Measurements from ENCODE around the gene DGLUCY.
"Not testable (repeated sequence)": the region's sequence is repeated elsewhere in the genome, so short reads cannot be mapped to it uniquely, and the experiment has no call there.

DGLUCY gene

DNA sequence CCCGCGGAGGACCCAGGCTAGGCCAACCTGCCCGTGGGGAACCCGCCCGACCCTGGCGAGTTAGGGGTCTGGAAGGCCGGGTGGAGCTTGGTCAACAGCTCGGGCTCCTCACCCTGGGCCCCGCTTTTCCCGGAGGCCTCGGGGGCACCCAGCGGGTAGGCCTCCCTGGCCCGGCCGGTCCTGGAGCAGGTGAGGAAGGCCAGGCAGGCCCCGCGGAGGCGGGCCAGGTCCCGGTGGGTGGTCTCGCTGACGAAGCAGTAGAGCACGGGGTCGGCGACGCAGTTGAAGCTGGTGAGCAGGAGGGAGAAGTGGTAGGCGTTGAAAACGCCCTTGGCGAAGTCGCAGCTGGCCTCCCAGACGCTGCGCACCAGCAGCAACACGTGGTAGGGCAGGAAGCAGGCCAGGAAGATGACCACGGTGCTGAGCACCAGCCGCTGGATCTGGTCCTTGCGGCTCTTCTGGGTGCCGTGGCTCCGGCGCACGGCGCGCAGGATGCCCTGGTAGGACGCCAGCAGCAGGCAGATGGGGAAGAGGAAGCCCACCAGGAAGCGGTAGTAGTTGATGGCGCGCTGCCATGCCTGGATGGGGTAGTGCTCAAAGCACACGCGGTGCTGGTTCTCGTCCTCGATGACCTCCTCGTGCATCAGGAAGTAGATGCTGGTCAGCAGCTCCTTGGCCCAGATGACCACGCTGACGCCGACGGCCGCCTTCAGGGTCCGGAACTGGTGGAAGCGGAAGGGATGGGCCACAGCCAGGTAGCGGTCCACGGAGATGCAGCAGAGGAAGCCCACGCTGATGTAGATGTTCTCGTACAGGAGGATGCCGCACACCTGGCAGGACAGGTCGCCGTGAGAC is 120.3 kb downstream of the DGLUCY start:
- no peak for DNase-seq (ENCODE audit: low read depth in 2 of 2)

DNA sequence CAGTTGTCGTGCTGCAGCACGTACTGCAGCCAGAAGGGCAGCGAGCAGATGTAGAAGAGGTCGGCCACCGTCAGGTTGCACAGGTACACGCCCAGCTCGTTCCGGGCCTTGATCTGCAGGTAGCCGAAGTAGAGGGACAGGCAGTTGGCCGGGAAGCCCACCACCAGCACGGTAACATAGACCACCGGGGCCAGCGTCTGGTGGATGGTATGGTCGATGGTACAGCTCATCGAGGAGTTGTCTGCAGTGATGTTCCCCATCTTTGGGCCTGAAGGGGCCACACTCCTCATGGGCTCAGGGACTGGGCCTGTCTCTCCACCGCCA is 120.9 kb downstream of the DGLUCY start:
- no peak for DNase-seq (ENCODE audit: low read depth in 2 of 2)

DNA sequence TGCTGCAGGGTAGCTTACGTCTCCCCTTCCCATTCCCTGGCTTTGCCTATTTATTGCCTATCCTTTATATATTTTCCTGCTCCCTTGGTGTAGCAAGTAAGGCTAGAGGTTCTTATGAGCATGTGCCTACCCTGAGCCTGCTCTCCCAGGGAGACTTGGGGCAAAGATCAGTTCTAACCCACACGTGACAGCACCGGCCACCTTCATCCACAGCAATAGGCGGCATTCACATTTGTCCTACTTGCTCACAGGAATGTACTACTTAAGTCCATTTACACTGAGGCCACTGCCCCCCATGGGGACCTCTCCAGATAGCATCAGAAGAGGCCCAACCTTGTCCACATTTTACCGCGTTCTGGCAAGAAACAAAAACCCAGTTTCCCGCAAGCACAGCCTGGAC is 122.0 kb downstream of the DGLUCY start:
- DNase-seq (ENCODE audit: low read depth in 2 of 2) = no peak

DNA sequence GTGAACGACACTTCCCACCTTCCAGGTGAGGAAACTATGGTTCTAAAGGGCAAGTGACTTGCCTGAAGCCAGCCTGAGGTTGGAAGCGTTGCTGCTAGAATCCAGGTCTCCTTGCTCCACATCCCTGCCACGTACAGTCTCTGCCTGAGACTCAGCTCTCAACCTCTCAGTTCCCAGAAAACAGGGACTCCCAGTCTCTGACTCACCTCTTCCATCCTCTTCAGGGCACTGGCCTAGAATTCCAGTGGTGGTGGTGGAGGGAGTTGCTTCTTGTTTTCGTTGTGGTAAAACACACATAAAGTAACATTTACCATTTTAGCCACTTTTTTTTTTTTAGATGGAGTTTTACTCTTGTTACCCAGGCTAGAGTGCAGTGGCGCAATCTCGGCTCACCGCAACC is 123.3 kb downstream of the DGLUCY start:
- no peak for DNase-seq (ENCODE audit: low read depth in 2 of 2)

DNA sequence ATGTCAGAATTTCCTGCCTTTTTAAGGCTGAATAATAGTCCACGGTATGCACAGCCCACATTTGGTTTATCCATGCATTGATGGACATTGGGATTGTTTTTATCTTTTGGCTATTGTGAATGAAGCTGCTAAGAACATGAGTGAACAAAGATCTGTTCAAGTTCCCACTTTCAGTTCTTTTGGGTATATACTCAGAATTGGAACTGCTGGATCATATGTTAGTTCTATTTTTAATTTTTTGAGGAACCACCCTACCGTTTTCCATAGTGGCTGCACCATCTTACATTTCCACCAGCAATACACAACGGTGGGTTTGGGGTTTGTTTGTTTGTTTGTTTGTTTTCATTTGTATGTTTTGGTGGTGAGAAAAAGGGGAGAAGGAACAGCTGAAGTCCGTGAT is 124.2 kb downstream of the DGLUCY start:
- no peak for DNase-seq (ENCODE audit: low read depth in 2 of 2)

DNA sequence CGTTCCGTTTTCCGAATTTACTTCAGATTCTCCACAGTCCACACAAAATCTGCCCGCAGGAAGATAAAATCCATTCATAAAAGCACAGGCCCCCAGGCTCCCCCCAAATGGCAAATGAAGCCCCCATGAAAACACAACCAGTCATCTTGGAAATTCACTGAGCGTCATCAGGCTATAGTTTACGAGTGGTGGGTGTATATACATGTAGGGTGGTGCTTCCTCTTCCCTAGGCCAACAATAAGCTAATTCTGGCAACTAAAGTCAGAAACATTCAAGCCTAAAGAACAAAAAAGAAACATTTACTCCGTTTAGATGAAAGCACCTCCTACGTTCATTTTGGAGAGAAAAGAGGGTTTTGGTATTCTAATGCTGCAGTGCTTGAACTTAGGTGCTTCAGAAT is 124.8 kb downstream of the DGLUCY start:
- DNase-seq (ENCODE audit: low read depth in 2 of 2) = no peak

DNA sequence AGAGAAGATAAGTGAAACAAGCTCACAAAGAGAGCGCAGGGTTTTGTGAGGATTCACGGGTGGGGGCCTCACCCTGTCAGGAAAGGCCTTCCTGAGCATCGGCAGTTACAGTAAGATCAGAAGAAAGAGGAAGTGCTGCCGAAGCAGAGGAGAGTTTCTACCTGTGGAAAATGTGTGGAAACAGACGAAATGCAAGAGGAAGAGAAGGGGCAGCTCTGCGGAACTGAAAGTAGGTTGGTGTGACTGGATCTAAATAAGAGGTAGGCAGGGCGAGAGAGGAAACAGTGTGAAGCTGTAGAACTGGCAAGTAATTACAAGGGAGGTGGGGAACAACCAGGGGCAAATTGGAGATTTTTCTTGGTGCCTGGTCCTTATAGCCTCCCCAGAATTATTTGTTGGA is 128.0 kb downstream of the DGLUCY start:
- no peak for DNase-seq (ENCODE audit: low read depth in 2 of 2)

DNA sequence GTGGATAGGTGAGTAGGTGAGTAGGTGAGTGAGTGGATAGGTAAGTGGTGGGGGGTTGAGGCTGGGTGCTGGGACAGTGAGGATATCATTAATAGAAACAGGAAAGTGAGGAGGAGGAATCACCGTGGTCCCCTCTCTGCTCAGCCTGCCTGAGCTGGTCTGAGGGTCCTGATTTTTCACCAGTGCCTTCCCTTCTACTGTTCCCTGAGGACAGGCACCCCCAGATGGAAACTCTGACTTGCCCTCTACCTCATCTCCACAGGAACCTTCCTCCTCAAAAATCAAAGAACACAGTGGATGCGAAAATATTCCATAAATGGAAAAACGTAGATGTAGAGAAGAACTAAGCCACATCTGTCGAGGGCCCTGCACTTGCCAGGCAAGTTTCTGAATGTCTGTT is 128.8 kb downstream of the DGLUCY start:
- DNase-seq (ENCODE audit: low read depth in 2 of 2) = no peak

DNA sequence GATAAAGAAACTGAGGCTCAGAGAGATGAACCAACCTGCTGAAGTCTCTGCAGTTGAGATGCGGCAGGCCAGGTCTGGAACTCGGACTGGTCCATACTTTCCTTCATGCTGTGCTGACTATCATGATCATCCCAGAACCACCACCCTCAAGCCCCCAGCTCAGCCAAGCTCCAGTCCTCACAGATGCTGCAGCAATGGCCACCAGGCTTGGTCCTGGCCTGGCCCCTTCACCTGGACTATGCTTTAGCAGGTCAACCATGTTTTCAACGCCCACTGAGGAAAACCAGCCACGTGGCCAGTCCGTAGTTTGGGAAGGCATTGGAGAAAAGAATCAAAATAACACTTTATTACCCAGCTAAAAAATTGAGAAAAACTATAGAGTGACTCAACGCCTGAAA is 129.2 kb downstream of the DGLUCY start:
- no peak for DNase-seq (ENCODE audit: low read depth in 2 of 2)

DNA sequence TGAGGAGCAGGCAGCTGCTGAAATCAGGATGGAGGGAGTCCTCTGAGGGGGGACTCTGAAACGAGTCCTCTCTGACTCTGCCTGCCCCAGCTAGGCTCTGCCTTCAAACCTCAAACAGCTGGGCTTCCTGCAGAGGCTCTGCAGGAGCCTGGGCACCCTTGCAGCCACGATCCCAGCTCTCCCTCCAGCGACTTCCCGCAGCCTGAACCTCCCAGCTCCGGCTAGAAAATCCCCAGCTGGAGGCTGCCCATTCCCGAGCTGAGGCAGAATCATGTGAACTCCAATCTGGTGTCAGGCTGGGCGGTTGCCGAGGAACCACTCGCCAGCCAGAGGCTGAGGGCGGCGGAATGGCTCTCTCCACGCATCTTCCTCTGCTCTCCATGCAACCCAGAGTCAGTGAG is 130.6 kb downstream of the DGLUCY start, which contains the start of gene GPR68:
Gene GPR68, minus strand, starts transcription at position 204 of the 401 bp plus-strand sequence. CDS start 9,654 bp downstream, outside the sequence.
- no peak for DNase-seq (ENCODE audit: low read depth in 2 of 2)

DNA sequence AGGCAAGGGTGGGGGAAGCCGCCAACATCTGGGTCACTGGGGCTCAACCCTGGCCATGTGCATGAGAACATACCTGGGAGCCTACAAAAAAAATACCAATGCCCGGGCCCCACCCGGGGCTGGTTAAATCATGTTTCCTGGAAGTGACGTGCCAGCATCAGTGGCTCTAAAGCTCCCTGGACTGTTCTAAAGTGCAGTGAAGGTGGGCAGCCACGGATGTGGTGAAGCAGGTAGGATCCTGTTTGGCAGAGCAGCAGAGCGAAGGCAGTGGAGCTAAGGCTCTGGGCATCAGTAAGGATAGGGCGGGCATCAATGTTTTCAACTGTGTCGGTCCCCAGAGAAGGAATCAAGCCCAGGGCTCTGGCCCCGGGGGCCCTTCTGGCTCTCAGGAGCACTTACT is 131.2 kb downstream of the DGLUCY start:
- no peak for DNase-seq (ENCODE audit: low read depth in 2 of 2)

DNA sequence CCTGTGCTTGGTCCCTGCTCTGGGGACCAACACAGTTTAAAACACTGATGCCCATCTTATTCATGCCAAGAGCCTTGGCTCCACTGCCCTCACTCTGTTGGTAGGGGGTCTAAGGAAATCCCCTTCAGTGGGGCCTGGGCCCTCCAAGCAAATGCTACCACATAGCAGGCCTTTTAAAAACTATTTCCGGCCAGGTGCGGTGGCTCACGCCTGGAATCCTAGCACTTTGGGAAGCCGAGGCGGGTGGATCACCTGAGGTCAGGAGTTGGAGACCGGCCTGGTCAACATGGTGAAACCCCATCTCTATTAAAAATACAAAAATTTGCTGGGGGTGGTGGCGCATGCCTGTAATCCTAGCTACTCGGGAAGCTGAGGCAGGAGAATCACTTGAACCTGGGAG is 131.7 kb downstream of the DGLUCY start:
- not testable (repeated sequence) for DNase-seq (ENCODE audit: low read depth in 2 of 2)

DNA sequence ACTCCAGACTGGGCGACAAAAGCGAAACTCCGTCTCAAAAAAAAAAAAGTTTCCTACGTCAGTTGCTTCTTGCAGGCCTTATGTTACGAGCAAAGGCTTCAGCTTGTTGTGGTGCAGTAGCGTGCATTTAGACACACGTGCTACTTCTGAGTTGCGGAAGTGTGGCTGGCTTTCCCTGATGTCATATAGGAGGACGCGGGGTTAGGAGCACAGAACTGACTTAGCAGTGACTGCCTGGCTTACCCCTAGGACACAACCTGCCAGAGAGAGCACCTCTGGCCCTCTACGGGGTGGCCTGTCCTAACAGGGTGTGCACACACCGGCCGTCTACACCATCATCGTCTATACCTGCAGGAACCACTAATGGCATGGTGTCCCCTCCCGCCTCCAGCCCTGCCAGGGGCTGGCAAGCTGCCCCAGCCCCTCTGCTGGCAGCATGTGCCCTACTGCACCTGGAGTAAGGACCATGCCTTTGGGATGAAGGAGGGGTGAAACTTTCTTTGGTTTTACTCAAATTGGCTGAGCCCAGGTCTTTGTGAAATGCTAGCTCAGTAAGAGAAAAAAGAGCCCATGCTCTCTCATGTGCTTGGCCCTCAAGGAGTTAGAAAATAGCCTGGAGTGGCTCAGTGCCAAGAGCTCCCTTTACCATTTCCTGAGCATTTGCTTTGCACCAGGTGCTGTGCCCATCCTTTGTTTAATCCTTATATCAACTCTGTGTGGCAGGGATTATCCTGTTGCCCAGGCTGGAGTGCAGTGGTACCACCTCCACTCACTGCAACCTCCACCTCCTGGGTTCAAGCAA is 132.4 kb downstream of the DGLUCY start:
- no peak for DNase-seq (ENCODE audit: low read depth in 2 of 2)

DNA sequence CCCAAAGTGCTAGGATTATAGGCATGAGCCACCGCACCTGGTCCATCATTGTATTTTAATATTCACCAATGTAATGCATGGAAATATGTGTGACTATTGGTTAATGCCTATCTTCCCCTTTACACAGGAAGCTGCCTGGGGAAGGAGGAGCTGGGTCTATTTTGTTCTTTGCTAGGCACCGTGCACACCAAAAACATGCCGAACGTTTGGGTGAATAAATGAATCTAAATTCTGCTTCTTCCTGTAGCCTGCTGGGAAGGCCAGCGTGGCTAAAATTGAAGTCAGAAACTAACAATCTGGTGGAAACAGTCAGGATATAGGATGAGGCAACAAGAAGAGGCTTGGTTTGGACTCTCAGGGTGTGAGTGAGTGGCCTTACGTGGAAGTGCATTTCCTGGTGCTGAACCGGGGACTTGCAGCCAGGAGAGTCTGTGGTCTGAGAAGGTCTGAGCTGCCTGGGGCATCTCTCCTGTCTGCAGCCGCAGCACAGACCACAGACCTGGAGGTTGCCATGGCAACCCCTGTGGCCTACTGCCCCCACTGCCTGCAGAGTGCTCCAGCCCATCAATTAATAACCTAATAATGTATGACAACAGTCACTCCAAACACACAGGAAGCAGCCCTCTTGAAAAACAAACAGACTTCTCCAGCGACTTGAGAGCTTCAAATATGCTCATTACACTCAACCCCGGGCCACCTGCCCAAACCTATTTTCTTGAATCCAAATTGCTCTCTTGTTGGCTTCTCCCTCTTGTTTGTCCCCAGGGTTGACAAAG is 136.2 kb downstream of the DGLUCY start:
- no peak for DNase-seq (ENCODE audit: low read depth in 2 of 2)

DNA sequence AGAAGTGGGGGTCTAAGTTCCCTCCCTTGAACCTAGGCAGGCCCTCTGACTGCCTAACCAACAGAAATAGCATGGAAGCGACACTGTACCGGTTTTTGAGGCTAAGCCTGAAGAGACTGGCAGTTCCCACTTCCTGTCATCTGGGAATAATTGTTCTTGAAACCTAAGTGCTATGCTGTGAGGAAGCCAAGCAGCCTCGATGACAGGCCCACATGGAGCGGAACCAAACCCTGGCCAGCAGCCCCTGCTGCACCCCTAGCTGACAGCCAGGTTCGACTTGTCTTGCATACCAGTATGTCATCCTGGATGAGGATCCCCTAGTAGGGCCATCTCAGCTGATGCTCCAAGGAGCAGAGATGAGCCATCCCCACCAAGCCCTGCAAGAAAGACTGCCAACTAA is 137.0 kb downstream of the DGLUCY start:
- DNase-seq (ENCODE audit: low read depth in 2 of 2) = no peak

DNA sequence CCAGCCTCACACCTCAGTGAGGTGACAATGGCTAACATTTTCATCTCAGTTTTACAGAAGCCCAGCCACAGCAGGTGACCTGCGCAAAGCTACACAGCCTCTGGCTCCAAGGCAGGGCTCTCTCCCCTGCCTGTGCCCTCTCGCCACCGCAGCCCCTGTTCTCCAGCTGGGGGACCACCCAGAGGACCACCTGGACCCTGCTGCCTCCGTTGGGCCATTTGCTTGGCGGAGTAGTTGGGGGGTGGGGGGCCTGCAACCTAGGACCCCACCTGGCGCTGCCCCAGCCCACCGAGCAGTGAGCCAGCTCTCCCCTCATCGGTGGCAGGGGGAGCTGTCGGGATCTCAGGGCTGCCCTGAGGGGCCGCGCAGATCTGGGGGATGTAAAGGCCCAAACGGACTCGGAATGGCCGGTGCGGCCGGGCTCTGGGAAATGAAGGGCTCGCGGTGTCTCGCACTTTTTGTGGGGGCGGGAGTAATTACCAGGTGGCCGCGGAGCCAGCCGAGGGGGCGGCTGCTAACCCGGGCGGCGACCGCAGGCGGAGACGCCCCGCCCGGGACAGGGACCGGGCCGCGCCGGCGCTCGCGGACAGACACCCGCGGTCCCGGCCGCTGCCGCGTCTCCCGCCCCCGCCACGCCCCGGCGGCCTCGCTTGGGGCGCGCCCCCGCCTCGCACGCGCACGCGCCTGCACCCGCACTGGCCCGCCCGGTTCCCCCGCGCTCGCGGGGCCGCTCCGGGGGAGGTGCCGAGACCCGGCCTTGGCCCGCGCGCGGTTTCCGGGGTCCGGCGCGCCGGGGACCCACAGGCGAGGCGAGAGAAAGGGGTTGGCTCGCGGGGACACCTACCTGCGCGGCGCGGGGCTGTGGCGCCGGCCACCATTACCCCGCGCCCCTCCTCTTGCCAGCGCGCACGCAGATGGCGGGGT is 139.3 kb downstream of the DGLUCY start:
- DNase-seq (ENCODE audit: low read depth in 2 of 2) = peak in 1 of 2 donors; percentile 32

DNA sequence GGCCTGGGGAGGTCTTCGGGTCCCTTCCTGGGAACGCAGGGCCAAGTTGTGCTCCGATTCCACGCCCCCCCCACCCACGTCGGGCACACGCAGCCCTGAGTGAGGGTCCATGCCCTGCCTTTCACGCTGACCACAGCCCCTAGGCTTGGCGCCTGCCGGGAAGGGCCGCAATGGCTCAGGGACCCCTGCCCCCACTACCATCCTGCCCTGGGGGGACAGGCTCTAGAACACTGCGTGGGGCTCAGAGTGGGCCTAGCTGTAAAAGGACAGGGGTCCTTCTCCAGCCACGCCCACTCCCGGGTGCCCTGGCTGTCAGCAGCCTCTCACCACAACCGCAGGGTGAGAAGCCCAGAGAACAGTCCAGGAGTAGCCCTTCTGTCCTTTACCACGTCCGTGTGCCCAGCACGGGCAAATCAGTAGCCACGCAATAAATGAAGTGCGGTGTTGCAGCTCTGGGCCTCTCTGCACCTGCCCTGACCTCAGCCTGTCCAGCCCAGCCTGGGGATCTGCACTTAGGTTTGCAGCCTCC is 140.0 kb downstream of the DGLUCY start:
- DNase-seq (ENCODE audit: low read depth in 2 of 2) = no peak

DNA sequence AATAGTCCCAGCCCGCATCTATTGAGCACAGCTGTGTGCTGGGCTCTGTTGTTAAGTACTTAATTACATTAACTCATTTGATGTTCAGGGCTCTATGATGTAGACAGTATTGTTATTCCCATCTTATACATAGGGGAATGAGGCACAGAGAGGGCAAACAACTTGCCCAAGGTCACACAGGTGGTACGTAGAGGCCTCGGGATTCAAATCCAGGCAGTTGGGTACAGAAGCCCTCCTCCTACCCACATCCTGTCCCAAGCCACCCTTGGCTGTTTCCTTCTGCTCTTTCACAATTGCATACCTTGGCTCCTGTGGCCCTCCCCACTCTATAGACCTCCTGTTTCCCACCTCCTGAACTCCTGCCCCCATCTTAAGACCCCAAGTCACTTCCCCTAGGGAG is 140.6 kb downstream of the DGLUCY start:
- DNase-seq (ENCODE audit: low read depth in 2 of 2) = no peak

DNA sequence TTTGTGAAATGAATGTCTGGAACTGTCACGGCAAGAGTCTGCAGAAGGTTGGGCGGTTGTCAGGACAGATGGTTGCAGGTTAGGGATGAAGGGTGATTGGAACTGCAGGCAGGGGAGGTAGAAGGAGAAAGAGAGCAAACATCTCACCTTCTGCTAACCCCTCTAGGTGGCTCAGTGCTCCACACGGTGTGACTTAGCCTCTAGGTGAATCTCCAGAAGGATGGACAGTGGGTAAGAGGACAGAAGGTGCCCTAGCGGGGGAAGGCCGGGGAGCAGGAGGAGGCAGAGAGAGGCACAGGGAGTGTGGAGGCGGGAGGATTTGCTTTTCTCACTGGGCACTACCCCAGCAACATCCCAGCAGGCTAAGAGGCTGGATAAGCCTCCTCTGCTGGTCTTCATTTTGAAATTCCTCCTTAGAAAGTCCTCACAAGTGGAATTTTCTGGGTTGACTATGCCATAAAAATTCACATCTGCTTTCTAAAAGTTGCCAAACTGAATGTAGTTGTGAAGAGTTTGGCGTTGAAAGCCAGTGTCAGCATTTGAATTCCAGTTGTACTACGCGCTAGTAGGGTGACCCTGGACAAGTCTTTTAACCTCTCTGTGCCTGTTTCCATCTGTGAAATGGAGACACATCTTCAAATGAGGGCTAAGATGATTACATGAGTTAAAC is 141.3 kb downstream of the DGLUCY start:
- DNase-seq (ENCODE audit: low read depth in 2 of 2) = no peak

DNA sequence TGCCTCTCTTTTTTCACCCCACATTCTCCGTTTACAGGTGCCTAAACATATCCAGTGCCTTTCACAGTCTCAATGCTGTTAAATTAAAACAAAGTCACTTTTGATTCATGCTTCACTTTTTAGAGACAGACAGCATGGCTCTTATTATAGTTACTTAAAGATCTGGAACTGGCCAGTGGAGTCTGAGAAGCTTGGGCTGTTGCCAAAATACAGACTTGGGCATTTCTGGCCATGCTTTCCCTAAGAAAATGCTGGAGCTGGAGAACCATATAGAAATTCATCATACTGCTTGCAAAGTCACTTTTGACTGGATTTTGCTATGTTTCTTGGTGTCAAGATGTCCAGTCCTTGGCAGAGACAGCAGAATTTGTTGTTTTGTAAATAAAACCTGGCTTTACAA is 142.8 kb downstream of the DGLUCY start:
- DNase-seq (ENCODE audit: low read depth in 2 of 2) = no peak
